GM23248 (cell line): ENCODE measurements around the gene SLIT3. TPM values are rescaled to one million over a fixed set of nuclear protein-coding genes. Genes with fewer than 3 reads are reported as not detected.

Source experiments
- DNase-seq: peaks from one replicate; pipeline ENCODE4 v3.0.0-alpha.2; 2015
- H2AFZ ChIP-seq: fragments of 200-600 bp; sonication (generic); 2 replicates; pipeline ENCODE4 v1.6.1; 2016; ENCODE audit warnings: antibody characterized with exemption
- H3F3A ChIP-seq: fragments of 200-600 bp; sonication (generic); 2 replicates; pipeline ENCODE4 v1.6.1; 2016; ENCODE audit warnings: mild to moderate bottlenecking, antibody characterized with exemption, mixed run types; ENCODE audit not compliant: insufficient read depth
- H3K27ac ChIP-seq: fragments of 200-600 bp; sonication (generic); 2 replicates; pipeline ENCODE4 v1.5.1; 2016; ENCODE audit warnings: mild to moderate bottlenecking
- H3K27me3 ChIP-seq: fragments of 200-600 bp; sonication (generic); replicated peaks from 2 replicates; pipeline ENCODE4 v1.6.1; 2016; ENCODE audit warnings: mild to moderate bottlenecking; ENCODE audit not compliant: insufficient read depth
- H3K36me3 ChIP-seq: fragments of 200-600 bp; sonication (generic); 2 replicates; pipeline ENCODE4 v1.6.1; 2016; ENCODE audit warnings: low read depth, mild to moderate bottlenecking
- H3K4me1 ChIP-seq: fragments of 200-600 bp; sonication (generic); 2 replicates; pipeline ENCODE4 v1.6.1; 2016; ENCODE audit warnings: mild to moderate bottlenecking; ENCODE audit not compliant: insufficient read depth
- H3K4me2 ChIP-seq: fragments of 200-600 bp; sonication (generic); one replicate; pipeline ENCODE4 v1.6.1; 2016; ENCODE audit warnings: mild to moderate bottlenecking; ENCODE audit not compliant: unreplicated experiment
- H3K4me3 ChIP-seq: fragments of 200-600 bp; sonication (generic); 2 replicates; pipeline ENCODE4 v1.5.1; 2016; ENCODE audit warnings: mild to moderate bottlenecking
- H3K79me2 ChIP-seq: fragments of 200-600 bp; sonication (generic); 2 replicates; pipeline ENCODE4 v1.6.1; 2016; ENCODE audit warnings: mild to moderate bottlenecking; ENCODE audit not compliant: insufficient read depth
- H3K9ac ChIP-seq: fragments of 200-600 bp; sonication (generic); 2 replicates; pipeline ENCODE4 v1.6.1; 2016; ENCODE audit warnings: mild to moderate bottlenecking
- H3K9me2 ChIP-seq: fragments of 200-600 bp; sonication (generic); 2 replicates; pipeline ENCODE4 v1.6.1; 2016; ENCODE audit warnings: mixed run types, mild to moderate bottlenecking, moderate library complexity; ENCODE audit not compliant: insufficient read depth
- H3K9me3 ChIP-seq: fragments of 200-600 bp; sonication (generic); one replicate; pipeline ENCODE4 v1.6.1; 2017; ENCODE audit warnings: low read depth
- H4K20me1 ChIP-seq: fragments of 200-600 bp; sonication (generic); 2 replicates; pipeline ENCODE4 v1.6.0; 2016; ENCODE audit not compliant: insufficient read depth
- EZH2 ChIP-seq: fragments of 200-600 bp; sonication (generic); IDR thresholded peaks from 2 replicates; pipeline ENCODE4 v1.6.1; 2018; ENCODE audit warnings: antibody characterized with exemption, mild to moderate bottlenecking; ENCODE audit not compliant: insufficient read depth, poor library complexity, severe bottlenecking
- EZH2phosphoT487 ChIP-seq: fragments of 200-600 bp; sonication (generic); IDR thresholded peaks from 2 replicates; pipeline ENCODE4 v1.6.1; 2018; ENCODE audit warnings: antibody characterized with exemption, moderate library complexity, mild to moderate bottlenecking, low read depth; ENCODE audit not compliant: insufficient read depth
- WGBS, 2 experiments: methylation state at CpG; one replicate each; pipeline ENCODE4 v1.1.6; 2015 to 2017; ENCODE audit warnings: low lambda C conversion rate in 2 of 2, low coverage in 1 of 2; ENCODE audit errors: missing lambda C conversion rate in 2 of 2; 5-methylcytosine and 5-hydroxymethylcytosine counted together
- in situ Hi-C: fragments of 300-500 bp; cut with MboI; formaldehyde crosslinking; loops from 2 replicates; pipeline ENCODE4 v1.15.0; 2020
- polyA plus RNA-seq: library from polyadenylated mRNA; unstranded; fragments of >200 nt; fragmentation: Nextera tagmentation; extraction: Ambion mirVana; gene quantifications from 2 replicates; pipeline ENCODE4 v1.2.1, GENCODE V29; 2016
- total RNA-seq: library from RNA; depleted of rRNA; stranded (reverse); fragments of >200 nt; shearing (Covaris generic); gene quantifications from 2 replicates; pipeline ENCODE4 v1.2.3, GENCODE V29; 2014

The SLIT3 gene
- total and polyA plus RNA-seq, 2 experiments from 2014 or later: 61.9 to 100 TPM

- DNase-seq: no peak
- no peak overlapping the region for H3K9ac ChIP-seq
- no peak overlapping the region for H3K27ac ChIP-seq
- H3K4me2 ChIP-seq: no peak overlapping the region
- no peaks in the 10 kb centered on the region for H3K9me3 ChIP-seq
- no peak overlapping the region for H3K4me3 ChIP-seq
- no peak overlapping the region for H2AFZ ChIP-seq
- H3K36me3 ChIP-seq: no peaks in the 10 kb centered on the region
- in situ Hi-C loops: no loop called here
- H3F3A ChIP-seq: no peaks in the 10 kb centered on the region
- H4K20me1 ChIP-seq: no peaks in the 10 kb centered on the region
- H3K9me2 ChIP-seq: no peaks in the 10 kb centered on the region
- WGBS, 2 experiments: 89 to 91% methylated on average over 12 of the region's 12 CpGs
- peaks cover 5% of the 10 kb centered on the region; the same call in 1 of the 2 replicates for H3K4me1 ChIP-seq
- TF ChIP-seq EZH2phosphoT487 (no peak), EZH2 (no peak)
- no peaks in the 10 kb centered on the region for H3K79me2 ChIP-seq
- no peaks in the 10 kb centered on the region for H3K27me3 ChIP-seq
Measured at GRCh38 chr5:169063316-169063953, 237.5 kb downstream of the SLIT3 start.

GRCh38 chr5:169062690-169063089 is 238.2 kb downstream of the SLIT3 start:
- no peak overlapping the region for H3K27ac ChIP-seq
- H3K4me1 ChIP-seq: peaks cover 5% of the 10 kb centered on the region; the same call in 1 of the 2 replicates
- no peaks in the 10 kb centered on the region for H3F3A ChIP-seq
- no peaks in the 10 kb centered on the region for H4K20me1 ChIP-seq
- DNase-seq: no peak
- in situ Hi-C loops: no loop called here
- H3K4me2 ChIP-seq: no peak overlapping the region
- no peaks in the 10 kb centered on the region for H3K27me3 ChIP-seq
- TF ChIP-seq EZH2 (no peak), EZH2phosphoT487 (no peak)
- no peak overlapping the region for H3K4me3 ChIP-seq
- no peak overlapping the region for H2AFZ ChIP-seq
- no peak overlapping the region for H3K9ac ChIP-seq
- no peaks in the 10 kb centered on the region for H3K9me2 ChIP-seq
- 86 to 93% methylated on average over 2 of the region's 2 CpGs for WGBS, 2 experiments
- H3K9me3 ChIP-seq: no peaks in the 10 kb centered on the region
- no peaks in the 10 kb centered on the region for H3K79me2 ChIP-seq
- no peaks in the 10 kb centered on the region for H3K36me3 ChIP-seq

- H3K27me3 ChIP-seq: no peaks in the 10 kb centered on the region
- H4K20me1 ChIP-seq: no peaks in the 10 kb centered on the region
- H3K79me2 ChIP-seq: no peaks in the 10 kb centered on the region
- in situ Hi-C loops: no loop called here
- H3K4me2 ChIP-seq: no peak overlapping the region
- no peak overlapping the region for H3K27ac ChIP-seq
- no peaks in the 10 kb centered on the region for H3K9me3 ChIP-seq
- H3K36me3 ChIP-seq: no peaks in the 10 kb centered on the region
- H3F3A ChIP-seq: peaks cover 22% of the 10 kb centered on the region
- no peaks in the 10 kb centered on the region for H3K9me2 ChIP-seq
- H2AFZ ChIP-seq: no peak overlapping the region
- peaks cover 29% of the 10 kb centered on the region for H3K4me1 ChIP-seq
- H3K4me3 ChIP-seq: no peak overlapping the region
- TF ChIP-seq EZH2: no peak
- no peak for TF ChIP-seq EZH2phosphoT487
- DNase-seq: no peak
- WGBS, 2 experiments: 91 to 92% methylated on average over 8 of the region's 8 CpGs
- no peak overlapping the region for H3K9ac ChIP-seq
Measured at GRCh38 chr5:169054506-169054905, 246.4 kb downstream of the SLIT3 start.

GRCh38 chr5:169052207-169052606 is 248.7 kb downstream of the SLIT3 start:
- TF ChIP-seq EZH2: no peak
- TF ChIP-seq EZH2phosphoT487: no peak
- H3K4me2 ChIP-seq: no peak overlapping the region
- in situ Hi-C loops: no loop called here

More at GRCh38 chr5:169052207-169052606, 248.7 kb downstream of the SLIT3 start:
- Histone ChIP-seq H4K20me1 (no peaks in the 10 kb centered on the region), H3K9ac (no peak overlapping the region), H3K27me3 (no peaks in the 10 kb centered on the region), H3F3A (peaks cover 25% of the 10 kb centered on the region), H3K9me2 (no peaks in the 10 kb centered on the region), H3K27ac (no peak overlapping the region), H3K4me1 (peaks cover 43% of the 10 kb centered on the region), H3K36me3 (no peaks in the 10 kb centered on the region), H3K4me3 (no peak overlapping the region), H2AFZ (no peak overlapping the region), H3K9me3 (no peaks in the 10 kb centered on the region), H3K79me2 (no peaks in the 10 kb centered on the region)
- peak; percentile 43 for DNase-seq
- 37 to 42% methylated on average over 3 of the region's 3 CpGs for WGBS, 2 experiments
